ENCODE measurements around the gene BOC. TPM values are rescaled to one million over a fixed set of nuclear protein-coding genes. Genes with fewer than 3 reads are reported as not detected.

BOC gene
- polyA plus RNA-seq, 2 donors: 26.6 to 29.6 TPM

DNA sequence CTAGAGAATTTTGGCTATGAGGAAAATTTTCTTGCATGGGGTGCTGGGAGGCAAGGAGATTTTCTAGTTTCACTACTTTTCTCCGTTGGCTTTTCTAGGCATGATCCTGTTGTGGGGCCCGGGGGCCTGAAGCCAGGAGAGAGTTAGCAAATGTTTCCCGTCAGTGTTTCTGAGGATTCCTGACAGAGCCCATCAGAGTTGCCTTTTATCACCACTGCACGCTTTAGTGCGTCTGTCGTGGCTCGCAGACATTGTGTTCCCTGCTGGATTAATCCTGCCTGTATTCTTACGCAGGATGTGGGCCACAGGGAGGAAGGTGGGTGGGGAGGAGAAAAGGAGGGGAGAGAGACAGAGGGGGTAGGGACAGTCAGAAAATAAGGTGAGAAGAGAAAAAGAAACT is 18.1 kb upstream of the BOC start:
- Histone ChIP-seq H3K4me3 (ENCODE audit: low read depth in 1 of 2, low read length in 2 of 2) (no peak overlapping the region), H3K36me3 (ENCODE audit: control insufficient read depth in 2 of 2, insufficient read depth in 2 of 2, low read length in 1 of 2) (no peaks in the 10 kb centered on the region), H3K27me3 (ENCODE audit: control insufficient read depth in 1 of 2, insufficient read depth in 2 of 2, low read length in 2 of 2) (no peaks in the 10 kb centered on the region), H3K27ac (ENCODE audit: low read depth in 2 of 2, low read length in 1 of 2) (peak overlapping the region; percentile 48 to 66), H3K4me1 (ENCODE audit: control insufficient read depth in 2 of 2, insufficient read depth in 2 of 2, low read length in 1 of 2) (no peaks in the 10 kb centered on the region), H3K9me3 (ENCODE audit: control insufficient read depth in 2 of 2, insufficient read depth in 1 of 2, low read depth in 1 of 2, low read length in 1 of 2) (no peaks in the 10 kb centered on the region)
- WGBS, 2 donors: 30 to 50% methylated on average over 8 of the region's 8 CpGs

DNA sequence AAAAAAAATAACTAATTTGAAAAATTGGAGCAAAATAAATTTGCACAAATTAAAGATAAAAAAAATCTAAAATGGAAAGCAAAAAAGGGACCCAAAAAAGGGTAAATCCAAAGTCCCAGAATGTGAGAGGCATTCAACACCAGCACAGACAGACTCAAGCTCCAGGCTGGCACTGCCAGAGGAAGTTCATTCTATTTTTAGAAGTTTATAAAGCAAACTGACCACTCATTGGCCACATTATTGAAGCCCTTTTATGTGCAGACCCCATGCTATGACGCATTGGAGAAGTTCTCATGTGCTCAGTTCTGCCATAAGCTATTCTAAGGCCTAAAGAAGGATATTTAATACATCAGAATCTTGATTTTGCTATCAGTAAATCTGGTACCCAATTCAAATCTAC is 17.6 kb upstream of the BOC start:
- Histone ChIP-seq H3K9me3 (ENCODE audit: control insufficient read depth in 2 of 2, insufficient read depth in 1 of 2, low read depth in 1 of 2, low read length in 1 of 2) (no peaks in the 10 kb centered on the region), H3K27me3 (ENCODE audit: control insufficient read depth in 1 of 2, insufficient read depth in 2 of 2, low read length in 2 of 2) (no peaks in the 10 kb centered on the region), H3K36me3 (ENCODE audit: control insufficient read depth in 2 of 2, insufficient read depth in 2 of 2, low read length in 1 of 2) (no peaks in the 10 kb centered on the region), H3K4me3 (ENCODE audit: low read depth in 1 of 2, low read length in 2 of 2) (no peak overlapping the region), H3K27ac (ENCODE audit: low read depth in 2 of 2, low read length in 1 of 2) (peak overlapping the region in 1 of 2 donors; percentile 66), H3K4me1 (ENCODE audit: control insufficient read depth in 2 of 2, insufficient read depth in 2 of 2, low read length in 1 of 2) (no peaks in the 10 kb centered on the region)
- WGBS, 2 donors: 55 to 58% methylated on average over 1 of the region's 1 CpG

DNA sequence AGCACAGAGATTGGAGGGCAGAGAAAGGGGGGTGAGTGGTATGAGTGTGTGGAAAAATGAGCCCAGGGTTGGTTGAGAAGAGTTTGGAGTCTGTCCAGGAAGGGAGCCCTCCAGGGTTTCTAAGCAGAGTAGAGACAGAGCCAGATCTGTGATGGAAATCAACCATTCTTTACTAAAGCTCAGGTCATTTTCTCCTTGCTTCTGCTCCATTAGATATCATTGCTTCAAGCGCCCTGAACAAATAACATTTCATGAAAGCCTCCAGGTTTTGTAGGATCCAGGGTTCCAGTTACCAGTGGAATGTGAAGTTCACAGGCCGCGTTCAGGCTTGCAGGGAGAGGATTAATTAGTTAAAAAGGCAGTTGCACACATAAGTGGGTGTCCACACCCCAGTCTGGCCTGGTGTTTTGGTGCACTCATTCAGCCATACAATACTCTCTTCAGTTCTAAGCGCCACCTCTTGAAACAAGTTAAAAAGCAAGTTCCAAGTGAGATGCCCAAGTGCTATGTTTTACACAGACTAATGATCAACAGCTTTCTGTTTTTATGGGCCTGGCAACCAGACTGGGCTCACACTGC is 16.4 kb upstream of the BOC start:
- WGBS, 2 donors: 53 to 61% methylated on average over 4 of the region's 4 CpGs
- H3K9me3 ChIP-seq (ENCODE audit: control insufficient read depth in 2 of 2, insufficient read depth in 1 of 2, low read depth in 1 of 2, low read length in 1 of 2): no peaks in the 10 kb centered on the region
- H3K4me3 ChIP-seq (ENCODE audit: low read depth in 1 of 2, low read length in 2 of 2): no peak overlapping the region
- H3K36me3 ChIP-seq (ENCODE audit: control insufficient read depth in 2 of 2, insufficient read depth in 2 of 2, low read length in 1 of 2): no peaks in the 10 kb centered on the region
- H3K4me1 ChIP-seq (ENCODE audit: control insufficient read depth in 2 of 2, insufficient read depth in 2 of 2, low read length in 1 of 2): no peaks in the 10 kb centered on the region
- H3K27me3 ChIP-seq (ENCODE audit: control insufficient read depth in 1 of 2, insufficient read depth in 2 of 2, low read length in 2 of 2): no peaks in the 10 kb centered on the region
- H3K27ac ChIP-seq (ENCODE audit: low read depth in 2 of 2, low read length in 1 of 2): peak overlapping the region; percentile 49 to 60

DNA sequence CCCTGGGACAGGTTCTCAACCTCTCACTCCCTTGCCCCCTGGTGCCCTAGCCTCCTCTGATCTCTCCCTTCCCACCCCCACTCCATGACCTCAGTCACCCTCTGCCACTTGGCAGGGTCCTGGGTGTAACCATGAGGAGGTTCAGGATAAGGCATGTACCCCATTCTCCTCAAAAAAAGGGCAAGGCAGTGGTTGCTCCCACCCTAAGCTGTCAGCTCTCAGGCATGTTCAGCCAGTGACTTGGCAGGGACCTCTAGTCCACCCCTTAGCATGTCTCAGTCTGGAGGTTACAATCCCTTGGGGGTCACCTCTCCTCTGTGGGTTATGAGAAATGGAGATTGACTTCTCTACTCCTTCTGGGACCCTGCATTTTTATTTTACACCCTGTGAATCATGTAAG is 11.0 kb upstream of the BOC start:
- Histone ChIP-seq H3K4me3 (ENCODE audit: low read depth in 1 of 2, low read length in 2 of 2) (no peak overlapping the region), H3K4me1 (ENCODE audit: control insufficient read depth in 2 of 2, insufficient read depth in 2 of 2, low read length in 1 of 2) (no peaks in the 10 kb centered on the region), H3K27ac (ENCODE audit: low read depth in 2 of 2, low read length in 1 of 2) (no peak overlapping the region), H3K36me3 (ENCODE audit: control insufficient read depth in 2 of 2, insufficient read depth in 2 of 2, low read length in 1 of 2) (no peaks in the 10 kb centered on the region), H3K9me3 (ENCODE audit: control insufficient read depth in 2 of 2, insufficient read depth in 1 of 2, low read depth in 1 of 2, low read length in 1 of 2) (no peaks in the 10 kb centered on the region), H3K27me3 (ENCODE audit: control insufficient read depth in 1 of 2, insufficient read depth in 2 of 2, low read length in 2 of 2) (no peaks in the 10 kb centered on the region)

DNA sequence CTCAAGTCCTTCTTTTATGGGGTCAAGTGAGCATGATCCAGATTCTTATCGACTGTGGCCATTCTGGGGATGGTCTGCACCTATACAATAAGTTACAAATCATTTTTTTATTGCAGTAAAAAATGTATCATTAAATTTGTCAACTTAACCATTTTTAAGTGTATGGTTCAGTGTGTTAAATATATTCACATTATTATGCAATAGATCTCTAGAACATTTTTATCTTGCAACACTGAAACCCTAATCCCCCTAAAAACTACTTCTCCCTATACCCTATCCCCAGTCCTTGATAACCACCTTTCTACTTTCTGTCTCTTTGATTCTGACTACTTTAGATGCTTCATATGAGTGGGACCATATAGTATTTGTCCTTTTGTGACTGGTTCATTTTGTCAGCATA is 10.4 kb upstream of the BOC start:
- WGBS, 2 donors: 61 to 75% methylated on average over 1 of the region's 1 CpG
- Histone ChIP-seq H3K27ac (ENCODE audit: low read depth in 2 of 2, low read length in 1 of 2) (no peak overlapping the region), H3K27me3 (ENCODE audit: control insufficient read depth in 1 of 2, insufficient read depth in 2 of 2, low read length in 2 of 2) (no peaks in the 10 kb centered on the region), H3K9me3 (ENCODE audit: control insufficient read depth in 2 of 2, insufficient read depth in 1 of 2, low read depth in 1 of 2, low read length in 1 of 2) (no peaks in the 10 kb centered on the region), H3K36me3 (ENCODE audit: control insufficient read depth in 2 of 2, insufficient read depth in 2 of 2, low read length in 1 of 2) (no peaks in the 10 kb centered on the region), H3K4me3 (ENCODE audit: low read depth in 1 of 2, low read length in 2 of 2) (no peak overlapping the region), H3K4me1 (ENCODE audit: control insufficient read depth in 2 of 2, insufficient read depth in 2 of 2, low read length in 1 of 2) (no peaks in the 10 kb centered on the region)

DNA sequence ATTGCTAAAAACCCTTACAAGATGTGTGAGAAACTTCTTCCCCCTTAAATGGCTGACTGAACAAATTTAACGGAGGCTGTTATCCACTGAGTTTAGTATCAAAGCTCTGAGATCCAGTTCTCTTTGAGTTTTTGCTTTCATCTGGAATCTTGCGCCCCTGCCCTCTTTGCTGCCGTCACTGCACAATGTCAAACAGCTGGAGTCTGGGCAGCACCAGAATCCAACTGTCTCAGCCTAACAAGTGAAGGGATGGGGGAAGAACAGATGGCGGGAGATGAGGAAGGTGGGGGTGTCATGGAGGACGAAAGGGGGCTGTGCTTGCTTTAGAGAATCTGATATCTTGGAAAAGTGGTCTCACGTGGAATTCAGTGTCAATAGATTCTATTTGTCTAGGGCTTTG is 7.0 kb upstream of the BOC start:
- Histone ChIP-seq H3K9me3 (ENCODE audit: control insufficient read depth in 2 of 2, insufficient read depth in 1 of 2, low read depth in 1 of 2, low read length in 1 of 2) (no peaks in the 10 kb centered on the region), H3K36me3 (ENCODE audit: control insufficient read depth in 2 of 2, insufficient read depth in 2 of 2, low read length in 1 of 2) (no peaks in the 10 kb centered on the region), H3K27me3 (ENCODE audit: control insufficient read depth in 1 of 2, insufficient read depth in 2 of 2, low read length in 2 of 2) (no peaks in the 10 kb centered on the region), H3K4me3 (ENCODE audit: low read depth in 1 of 2, low read length in 2 of 2) (no peak overlapping the region), H3K27ac (ENCODE audit: low read depth in 2 of 2, low read length in 1 of 2) (no peak overlapping the region), H3K4me1 (ENCODE audit: control insufficient read depth in 2 of 2, insufficient read depth in 2 of 2, low read length in 1 of 2) (no peaks in the 10 kb centered on the region)
- WGBS, 2 donors: 73 to 83% methylated on average over 6 of the region's 6 CpGs

DNA sequence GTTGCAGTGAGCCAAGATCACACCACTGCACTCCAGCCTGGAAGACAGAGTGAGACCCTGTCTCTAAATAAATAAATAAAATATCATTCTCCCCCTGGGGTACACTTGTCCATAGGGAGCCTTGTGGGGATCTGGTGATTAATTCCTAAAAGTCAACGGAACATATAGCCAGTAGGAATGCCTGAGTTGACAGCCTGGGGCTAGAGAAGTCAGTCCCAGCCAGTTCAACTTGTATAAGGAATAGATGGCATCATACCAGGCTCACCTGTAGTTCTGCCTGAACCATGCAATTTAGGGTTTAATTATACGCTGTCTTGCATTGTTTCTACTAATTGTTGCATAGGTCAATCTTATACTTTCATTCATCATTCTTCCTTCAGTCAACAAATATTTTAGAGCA is 5.9 kb upstream of the BOC start:
- 39 to 48% methylated on average over 2 of the region's 2 CpGs for WGBS, 2 donors
- Histone ChIP-seq H3K9me3 (ENCODE audit: control insufficient read depth in 2 of 2, insufficient read depth in 1 of 2, low read depth in 1 of 2, low read length in 1 of 2) (no peaks in the 10 kb centered on the region), H3K4me3 (ENCODE audit: low read depth in 1 of 2, low read length in 2 of 2) (no peak overlapping the region), H3K4me1 (ENCODE audit: control insufficient read depth in 2 of 2, insufficient read depth in 2 of 2, low read length in 1 of 2) (no peaks in the 10 kb centered on the region), H3K27me3 (ENCODE audit: control insufficient read depth in 1 of 2, insufficient read depth in 2 of 2, low read length in 2 of 2) (no peaks in the 10 kb centered on the region), H3K36me3 (ENCODE audit: control insufficient read depth in 2 of 2, insufficient read depth in 2 of 2, low read length in 1 of 2) (no peaks in the 10 kb centered on the region), H3K27ac (ENCODE audit: low read depth in 2 of 2, low read length in 1 of 2) (no peak overlapping the region)

DNA sequence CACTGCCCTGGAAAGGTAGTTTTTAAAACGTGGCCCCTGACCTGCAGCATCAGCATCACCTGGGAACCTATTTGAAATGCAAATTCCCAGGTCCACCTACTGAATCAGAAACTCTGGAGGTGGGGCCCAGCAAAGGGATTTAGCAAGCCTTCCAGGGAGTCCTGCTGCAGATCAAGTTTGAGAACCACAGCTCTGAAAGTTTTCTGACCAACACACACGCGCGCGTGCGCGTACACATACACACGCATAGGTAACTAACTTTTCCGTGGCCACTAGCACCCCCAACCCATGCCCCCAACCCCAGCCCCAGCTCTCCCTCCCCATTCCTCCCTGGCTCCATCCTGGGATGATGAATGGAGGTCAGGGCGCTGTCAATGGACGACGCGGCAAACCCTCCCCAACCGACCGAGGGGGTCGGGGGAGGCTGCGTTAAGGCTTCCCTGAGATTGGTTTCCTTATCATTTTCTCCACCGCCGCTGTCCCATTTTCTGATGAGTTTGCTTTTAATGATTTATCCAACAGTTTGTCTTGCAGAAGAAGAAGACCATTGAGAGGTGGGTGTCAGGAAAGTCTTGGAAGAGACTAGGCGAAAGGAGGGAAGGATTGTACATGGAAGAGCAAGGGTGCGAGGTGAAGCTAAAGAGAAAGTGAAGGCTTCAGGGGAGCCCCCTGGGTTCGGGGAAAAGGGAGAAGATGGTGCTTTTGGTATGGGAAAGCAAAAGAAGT is 590 bp upstream of the BOC start:
- Histone ChIP-seq H3K36me3 (ENCODE audit: control insufficient read depth in 2 of 2, insufficient read depth in 2 of 2, low read length in 1 of 2) (no peaks in the 10 kb centered on the region), H3K4me1 (ENCODE audit: control insufficient read depth in 2 of 2, insufficient read depth in 2 of 2, low read length in 1 of 2) (no peaks in the 10 kb centered on the region), H3K27me3 (ENCODE audit: control insufficient read depth in 1 of 2, insufficient read depth in 2 of 2, low read length in 2 of 2) (peaks cover 0 to 2% of the 10 kb centered on the region in 2 donors), H3K9me3 (ENCODE audit: control insufficient read depth in 2 of 2, insufficient read depth in 1 of 2, low read depth in 1 of 2, low read length in 1 of 2) (no peaks in the 10 kb centered on the region), H3K27ac (ENCODE audit: low read depth in 2 of 2, low read length in 1 of 2) (peak overlapping the region; percentile 82 to 94), H3K4me3 (ENCODE audit: low read depth in 1 of 2, low read length in 2 of 2) (peak overlapping the region; percentile 84 to 86)
- WGBS, 2 donors: 16 to 25% methylated on average over 22 of the region's 22 CpGs

DNA sequence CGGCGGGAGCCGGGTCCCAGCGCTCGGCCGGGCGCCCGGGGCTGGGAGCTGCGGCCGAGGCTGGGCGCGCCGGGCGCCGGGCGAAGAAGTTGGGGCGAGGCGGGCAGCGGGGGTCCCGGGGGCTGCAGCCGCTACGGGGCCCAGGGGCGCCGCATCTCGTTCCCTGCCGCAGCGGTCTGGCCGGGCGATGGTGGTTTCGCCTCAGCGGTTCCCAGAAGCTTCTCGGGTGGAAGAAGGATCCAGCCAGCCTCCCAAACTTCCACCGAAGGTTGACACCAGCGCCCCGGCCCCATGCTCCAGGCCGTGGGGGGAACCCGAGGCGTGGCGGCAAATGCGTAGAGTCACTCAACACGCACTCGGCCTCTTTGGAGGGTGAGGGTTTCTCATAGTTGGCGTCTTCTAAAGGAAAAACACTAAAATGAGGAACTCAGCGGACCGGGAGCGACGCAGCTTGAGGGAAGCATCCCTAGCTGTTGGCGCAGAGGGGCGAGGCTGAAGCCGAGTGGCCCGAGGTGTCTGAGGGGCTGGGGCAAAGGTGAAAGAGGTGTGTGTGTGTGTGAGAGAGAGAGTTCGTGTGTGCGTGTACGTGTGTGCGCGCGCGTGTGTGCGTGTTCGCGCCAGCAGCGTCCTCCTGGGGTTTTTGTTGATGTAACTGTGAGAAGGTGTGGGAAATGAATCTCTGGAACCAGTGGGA is 940 bp downstream of the BOC start:
- no peaks in the 10 kb centered on the region for H3K36me3 ChIP-seq (ENCODE audit: control insufficient read depth in 2 of 2, insufficient read depth in 2 of 2, low read length in 1 of 2)
- peak overlapping the region; percentile 82 to 94 for H3K27ac ChIP-seq (ENCODE audit: low read depth in 2 of 2, low read length in 1 of 2)
- WGBS, 2 donors: 1 to 3% methylated on average over 46 to 62 of the region's 62 CpGs
- peak overlapping the region; percentile 84 to 86 for H3K4me3 ChIP-seq (ENCODE audit: low read depth in 1 of 2, low read length in 2 of 2)
- H3K27me3 ChIP-seq (ENCODE audit: control insufficient read depth in 1 of 2, insufficient read depth in 2 of 2, low read length in 2 of 2): peaks cover 0 to 2% of the 10 kb centered on the region in 2 donors
- H3K4me1 ChIP-seq (ENCODE audit: control insufficient read depth in 2 of 2, insufficient read depth in 2 of 2, low read length in 1 of 2): no peaks in the 10 kb centered on the region
- no peaks in the 10 kb centered on the region for H3K9me3 ChIP-seq (ENCODE audit: control insufficient read depth in 2 of 2, insufficient read depth in 1 of 2, low read depth in 1 of 2, low read length in 1 of 2)

All from esophagus (tissue), 2 donors.